Activated CD4-positive, alpha-beta T cell treated with anti-CD3 and anti-CD28 coated beads, Interleukin-2, amount 50 U/mL, for 24 hours (primary cell): ENCODE data around the gene TARM1.

ENCODE experiments used
- DNase-seq, 2 donors: peaks; one replicate each; pipeline ENCODE4 v3.0.0-alpha.2; 2020; ENCODE audit warnings: low read depth in 1 of 2, low spot score in 1 of 2

The TARM1 gene

GRCh38 chr19:54035215-54036178, 45.7 kb downstream of the TARM1 start:
- DNase-seq = no peak

GRCh38 chr19:54030895-54031586, 50.1 kb downstream of the TARM1 start:
- DNase-seq = no peak

- peak; percentile 8 to 25 for DNase-seq
Measured at GRCh38 chr19:54029930-54030490, 51.2 kb downstream of the TARM1 start.

- no peak for DNase-seq
Measured at GRCh38 chr19:54029301-54029700, 51.9 kb downstream of the TARM1 start.

- no peak for DNase-seq
Measured at GRCh38 chr19:54026656-54027055, 54.5 kb downstream of the TARM1 start.

- no peak for DNase-seq
Measured at GRCh38 chr19:54024660-54025059, 56.5 kb downstream of the TARM1 start.

- DNase-seq = no peak
Measured at GRCh38 chr19:54023191-54023590, 58.0 kb downstream of the TARM1 start.

- no peak for DNase-seq
Measured at GRCh38 chr19:54021932-54022331, 59.2 kb downstream of the TARM1 start.

- DNase-seq = no peak
Measured at GRCh38 chr19:54021363-54021762, 59.8 kb downstream of the TARM1 start.
